Dedifferentiated amniotic fluid mesenchymal stem cell (primary cell): ENCODE results near the gene GNMT.

Experiments used
- DNase-seq: peaks from one replicate; pipeline ENCODE4 v3.0.0-alpha.2; 2016; ENCODE audit errors: extremely low spot score

The GNMT gene

DNA sequence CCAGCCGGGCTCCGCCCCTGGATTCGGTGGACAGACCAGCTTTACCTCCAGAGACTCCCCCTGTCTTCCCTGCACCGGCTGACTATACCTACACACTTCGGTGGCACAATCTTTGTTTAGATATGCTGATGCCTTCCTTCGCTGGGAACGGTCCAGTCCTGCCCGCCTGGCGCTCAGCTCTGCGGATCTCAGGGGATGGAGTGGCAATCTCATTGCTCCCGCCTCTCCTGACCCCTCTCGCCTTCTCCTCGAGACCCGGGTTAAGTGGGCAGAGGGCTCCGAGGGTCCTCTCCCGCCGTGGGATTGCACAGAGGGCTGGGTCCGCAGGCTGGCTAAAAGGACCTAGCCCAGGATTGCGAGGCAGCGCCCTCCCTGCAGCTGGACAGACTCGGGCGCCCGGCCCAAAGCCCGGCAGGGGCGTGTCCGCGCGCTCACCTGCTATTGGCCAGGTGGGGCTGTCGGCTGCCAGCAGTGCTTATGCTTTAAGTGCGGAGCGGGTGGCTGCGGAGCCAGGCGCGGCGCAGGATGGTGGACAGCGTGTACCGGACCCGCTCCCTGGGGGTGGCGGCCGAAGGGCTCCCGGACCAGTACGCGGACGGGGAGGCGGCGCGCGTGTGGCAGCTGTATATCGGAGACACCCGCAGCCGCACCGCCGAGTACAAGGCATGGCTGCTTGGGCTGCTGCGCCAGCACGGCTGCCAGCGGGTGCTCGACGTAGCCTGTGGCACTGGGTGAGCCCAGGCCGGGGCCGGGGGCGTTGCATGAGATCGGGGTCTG is at the start of gene GNMT:
Gene GNMT (plus strand): TSS at position 512 of the 777 bp plus-strand sequence. CDS start 14 bp downstream, at position 526.
- DNase-seq = no peak

DNA sequence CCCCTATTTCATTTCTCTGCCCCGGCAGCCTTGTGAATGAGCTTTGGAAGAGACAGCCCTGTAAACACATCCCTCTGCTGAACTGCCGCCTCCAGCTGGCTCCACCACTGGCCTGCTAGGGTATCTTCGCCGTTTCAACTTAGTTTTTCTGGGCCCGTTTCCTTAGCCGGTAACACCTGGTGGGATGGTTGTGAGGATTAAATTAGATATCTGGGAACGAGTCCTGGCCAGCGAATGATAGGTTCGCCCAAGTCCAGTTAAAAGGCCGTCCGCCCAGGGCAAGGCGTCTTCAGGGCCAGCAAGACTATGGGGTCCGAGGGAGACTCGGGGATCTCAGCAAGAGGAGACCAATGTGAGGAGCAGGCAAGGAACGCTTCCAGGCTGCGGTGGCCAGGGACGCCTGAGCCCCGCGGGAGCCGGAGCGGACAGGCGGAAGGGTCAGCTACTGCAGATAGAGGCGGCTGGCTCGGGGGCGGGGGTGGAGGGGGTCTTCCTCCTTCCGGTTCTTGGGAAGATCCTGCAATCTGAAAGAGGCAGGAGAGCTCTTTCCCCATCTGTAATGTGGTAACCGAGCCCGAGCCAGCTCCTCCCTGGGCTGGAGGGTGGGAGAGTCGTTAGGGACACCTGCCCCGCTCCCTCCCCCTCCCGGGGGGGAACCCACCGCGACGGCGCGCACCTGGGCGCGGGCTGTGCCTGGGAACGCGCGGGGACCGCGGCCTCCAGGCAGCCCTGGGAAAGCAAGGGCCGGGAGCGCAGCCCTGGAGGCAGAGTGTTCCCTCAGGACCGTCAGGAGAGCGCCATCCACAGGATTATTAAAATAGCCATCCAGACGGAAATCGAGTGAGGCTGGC is 49.2 kb upstream of the GNMT start:
- no peak for DNase-seq

DNA sequence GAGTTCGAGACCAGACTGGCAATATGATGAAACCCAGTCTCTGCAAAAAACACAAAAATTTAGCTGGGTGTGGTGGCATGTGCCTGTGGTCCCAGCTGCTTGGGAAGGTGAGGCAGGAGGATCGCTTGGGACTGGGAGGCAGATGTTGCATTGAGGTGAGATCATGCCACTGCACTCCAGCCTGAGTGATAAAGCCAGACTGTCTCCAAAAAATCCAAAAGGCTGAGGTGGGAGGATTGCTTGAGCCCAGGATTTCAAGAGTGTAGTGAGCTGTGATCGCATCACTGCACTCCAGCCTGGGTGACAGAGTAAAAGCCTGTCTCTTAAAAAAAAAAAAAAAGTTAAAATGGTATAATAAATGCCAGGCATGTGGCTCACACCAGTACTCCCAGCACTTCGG is 46.0 kb upstream of the GNMT start:
- DNase-seq = no peak

GRCh38 chr6:42915732-42916131 is 44.8 kb upstream of the GNMT start, which contains the start of gene PTCRA:
PTCRA (plus strand) TSS chr6:42916053; CDS start chr6:42916070, 17 bp downstream.
- DNase-seq = no peak

GRCh38 chr6:42916288-42916687 is 44.3 kb upstream of the GNMT start:
- DNase-seq = no peak

DNA sequence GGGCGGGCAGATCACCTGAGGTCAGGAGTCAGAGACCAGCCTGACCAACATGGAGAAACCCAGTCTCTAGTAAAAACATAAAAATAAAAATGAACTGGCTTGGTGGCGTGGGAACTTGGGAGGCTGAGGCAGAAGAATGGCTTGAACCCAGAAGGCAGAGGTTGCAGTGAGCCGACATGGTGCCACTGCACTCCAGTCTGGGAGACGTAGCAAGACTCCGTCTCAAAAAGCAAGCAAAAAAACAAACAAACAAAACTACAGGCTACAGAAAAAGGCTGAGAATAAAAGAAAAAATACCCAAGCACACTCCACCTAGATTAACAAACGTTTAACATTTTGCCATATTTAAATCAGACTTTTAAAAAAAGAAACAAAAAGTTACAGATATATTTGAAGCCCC is 38.8 kb upstream of the GNMT start:
- DNase-seq = no peak

- no peak for DNase-seq
These were observed 36.9 kb upstream of the GNMT start for GRCh38 chr6:42923666-42924065.

DNA sequence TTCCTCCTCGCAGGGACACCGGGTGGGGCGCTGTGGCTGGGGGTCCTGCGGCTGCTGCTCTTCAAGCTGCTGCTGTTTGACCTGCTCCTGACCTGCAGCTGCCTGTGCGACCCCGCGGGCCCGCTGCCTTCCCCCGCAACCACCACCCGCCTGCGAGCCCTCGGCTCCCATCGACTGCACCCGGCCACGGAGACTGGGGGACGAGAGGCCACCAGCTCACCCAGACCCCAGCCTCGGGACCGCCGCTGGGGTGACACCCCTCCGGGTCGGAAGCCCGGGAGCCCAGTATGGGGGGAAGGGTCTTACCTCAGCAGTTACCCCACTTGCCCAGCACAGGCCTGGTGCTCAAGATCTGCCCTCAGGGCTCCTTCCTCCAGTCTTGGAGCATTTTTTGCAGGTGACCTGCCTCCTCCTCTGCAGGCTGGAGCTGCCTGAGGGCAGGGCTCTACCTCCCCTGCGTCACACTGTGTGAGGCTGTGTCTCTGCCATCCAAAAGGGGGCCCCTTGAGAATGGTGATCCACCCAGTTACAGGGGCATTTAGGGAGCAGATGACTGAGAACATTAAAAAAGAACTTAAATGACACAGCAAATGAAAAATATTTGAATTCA is 35.2 kb upstream of the GNMT start:
- no peak for DNase-seq

DNA sequence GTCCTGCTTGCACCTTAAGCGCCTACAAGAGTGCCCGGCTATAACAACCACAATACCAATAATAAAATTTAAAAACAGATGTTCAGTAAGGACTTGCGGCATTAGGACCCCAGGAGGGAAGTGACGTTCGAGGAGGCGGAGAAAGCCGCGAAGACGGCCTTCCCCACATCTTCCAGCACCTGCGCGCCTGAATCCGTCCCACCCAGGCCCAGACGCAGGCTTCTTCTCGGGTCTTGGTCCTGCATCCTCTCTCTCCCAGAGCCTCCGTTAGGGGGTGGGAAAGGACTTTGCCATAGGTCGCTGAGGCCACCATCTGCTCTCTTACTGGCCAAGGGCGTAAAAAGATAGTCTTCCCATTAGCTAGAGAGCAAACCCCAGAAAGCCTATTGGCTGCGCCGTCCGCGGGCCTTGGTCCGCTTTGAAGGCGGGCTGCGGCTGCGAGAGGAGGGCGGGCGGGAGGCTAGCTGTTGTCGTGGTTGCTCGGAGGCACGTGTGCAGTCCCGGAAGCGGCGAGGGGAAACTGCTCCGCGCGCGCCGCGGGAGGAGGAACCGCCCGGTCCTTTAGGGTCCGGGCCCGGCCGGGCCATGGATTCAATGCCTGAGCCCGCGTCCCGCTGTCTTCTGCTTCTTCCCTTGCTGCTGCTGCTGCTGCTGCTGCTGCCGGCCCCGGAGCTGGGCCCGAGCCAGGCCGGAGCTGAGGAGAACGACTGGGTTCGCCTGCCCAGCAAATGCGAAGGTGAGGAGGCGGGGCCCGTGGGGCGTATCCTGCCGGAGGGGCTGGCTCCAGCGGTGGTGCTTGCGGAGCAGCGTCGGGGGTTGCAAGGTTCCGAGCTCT is 31.4 kb upstream of the GNMT start, which contains the start of gene CNPY3:
Gene CNPY3 (plus strand): TSS at position 495 of the 835 bp plus-strand sequence. CDS start 91 bp downstream, at position 586.
- peak; percentile 92 for DNase-seq

GRCh38 chr6:42929821-42930360 is 30.7 kb upstream of the GNMT start:
- peak; percentile 68 for DNase-seq

DNA sequence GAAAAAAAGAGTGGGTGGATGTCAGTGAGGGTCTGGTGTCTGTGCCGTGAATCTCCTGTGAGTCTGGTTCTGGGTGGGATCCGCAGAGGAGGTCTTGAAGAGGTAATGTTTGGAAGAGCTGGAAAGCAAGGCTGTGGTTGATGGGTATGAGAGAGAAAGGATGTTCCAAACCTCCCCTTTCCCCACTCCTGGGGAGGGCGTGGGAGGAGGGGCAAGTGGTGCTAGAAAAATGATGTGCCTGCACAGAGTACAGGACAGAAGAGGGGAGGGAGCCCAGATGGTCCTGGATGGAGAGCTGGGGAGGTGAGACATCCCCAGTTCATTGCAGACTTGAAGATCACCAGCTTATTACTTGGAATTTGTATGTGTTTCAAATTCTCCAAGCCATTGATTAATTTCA is 28.1 kb upstream of the GNMT start:
- no peak for DNase-seq

DNA sequence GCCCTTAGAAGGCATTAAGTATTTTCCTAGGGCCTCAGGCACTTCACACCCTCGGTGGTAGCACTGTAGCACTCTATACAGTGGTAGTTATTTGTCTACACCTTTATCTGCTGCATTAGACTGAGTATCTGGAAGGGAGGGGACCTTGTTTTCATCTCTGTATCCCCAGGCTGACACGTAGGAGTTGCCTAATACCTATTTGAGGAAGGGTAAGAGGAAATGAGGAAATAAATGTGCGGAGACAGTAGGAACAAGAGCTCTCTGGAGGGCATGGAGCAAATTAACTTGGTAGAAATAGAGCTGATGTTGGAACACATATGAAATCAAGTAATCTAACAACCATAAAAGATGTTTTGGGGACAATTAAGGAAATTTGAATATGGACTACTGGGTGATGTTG is 27.3 kb upstream of the GNMT start:
- DNase-seq = no peak

DNA sequence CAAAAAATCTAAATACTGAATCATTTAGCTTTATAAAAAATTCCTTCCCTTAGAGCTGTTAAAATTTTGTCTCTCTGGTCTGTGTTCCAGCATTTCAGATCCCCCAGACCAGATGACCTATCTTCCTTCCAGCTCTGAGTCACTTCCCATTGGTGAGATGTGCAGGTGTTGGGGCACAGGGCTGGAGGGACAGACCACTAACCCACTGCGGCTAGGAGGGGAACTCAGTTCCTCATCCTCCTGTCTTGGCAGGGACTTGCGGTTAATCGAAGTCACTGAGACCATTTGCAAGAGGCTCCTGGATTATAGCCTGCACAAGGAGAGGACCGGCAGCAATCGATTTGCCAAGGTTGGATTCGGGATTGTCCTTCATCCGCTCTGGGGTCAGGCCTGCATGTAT is 25.2 kb upstream of the GNMT start:
- no peak for DNase-seq

- no peak for DNase-seq
These were observed 24.2 kb upstream of the GNMT start for GRCh38 chr6:42936398-42936797.

- DNase-seq = no peak
These were observed 22.8 kb upstream of the GNMT start for GRCh38 chr6:42937548-42938427.

- DNase-seq = no peak
These were observed 22.1 kb upstream of the GNMT start for GRCh38 chr6:42938428-42938796.

DNA sequence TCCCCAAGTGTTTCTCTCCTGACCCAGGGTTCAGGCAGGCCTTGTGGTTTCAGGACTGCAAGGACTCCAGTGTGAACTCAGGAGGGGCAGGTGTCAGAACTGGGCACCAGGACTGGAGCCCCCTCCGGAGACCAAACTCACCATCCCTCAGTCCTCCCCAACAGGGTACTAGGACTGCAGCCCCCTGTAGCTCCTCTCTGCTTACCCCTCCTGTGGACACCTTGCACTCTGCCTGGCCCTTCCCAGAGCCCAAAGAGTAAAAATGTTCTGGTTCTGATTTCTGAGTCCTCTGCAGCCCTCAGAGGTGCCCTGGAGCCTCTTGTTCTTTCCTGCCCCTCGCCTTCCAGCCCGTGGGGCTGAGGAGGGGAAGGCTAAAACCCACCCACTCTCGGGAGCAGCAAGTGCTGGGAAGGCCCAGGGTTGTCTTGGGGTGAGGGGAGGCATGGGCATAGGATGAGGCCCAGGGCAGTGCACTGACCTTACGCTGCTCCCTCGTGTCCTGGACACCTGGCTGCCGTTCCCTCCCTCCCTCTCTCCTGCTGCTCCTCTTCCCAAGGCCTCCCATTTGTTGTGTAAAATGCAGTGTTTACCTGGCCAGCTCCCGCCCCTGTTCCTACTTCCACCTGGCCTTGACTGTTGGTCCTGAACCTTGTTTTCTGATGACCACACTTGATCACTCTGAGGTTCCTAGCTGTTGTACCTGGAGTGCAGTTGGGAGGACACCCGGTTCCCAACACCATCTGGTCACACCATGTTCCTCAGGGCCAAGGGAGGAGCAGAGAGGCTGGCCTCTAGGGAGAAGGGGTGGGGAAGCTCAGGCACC is 21.4 kb upstream of the GNMT start:
- no peak for DNase-seq

DNA sequence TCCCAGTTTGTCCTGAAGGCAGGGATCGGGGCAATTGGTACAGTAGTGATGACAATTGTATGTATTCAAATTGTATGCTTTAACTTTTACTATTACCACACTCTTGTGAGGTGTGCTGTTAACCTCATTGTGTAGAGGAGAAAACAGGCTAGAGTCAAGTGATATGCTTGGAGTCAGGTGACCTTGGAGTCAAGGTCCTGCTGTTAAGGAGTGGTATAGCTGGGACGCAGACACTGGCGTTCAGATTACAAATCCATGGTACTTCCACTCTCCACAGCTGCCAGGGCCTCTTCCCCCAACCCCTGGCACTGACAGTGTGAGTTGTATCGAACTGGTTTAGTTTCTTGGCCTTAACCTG is 20.8 kb upstream of the GNMT start:
- DNase-seq = no peak

DNA sequence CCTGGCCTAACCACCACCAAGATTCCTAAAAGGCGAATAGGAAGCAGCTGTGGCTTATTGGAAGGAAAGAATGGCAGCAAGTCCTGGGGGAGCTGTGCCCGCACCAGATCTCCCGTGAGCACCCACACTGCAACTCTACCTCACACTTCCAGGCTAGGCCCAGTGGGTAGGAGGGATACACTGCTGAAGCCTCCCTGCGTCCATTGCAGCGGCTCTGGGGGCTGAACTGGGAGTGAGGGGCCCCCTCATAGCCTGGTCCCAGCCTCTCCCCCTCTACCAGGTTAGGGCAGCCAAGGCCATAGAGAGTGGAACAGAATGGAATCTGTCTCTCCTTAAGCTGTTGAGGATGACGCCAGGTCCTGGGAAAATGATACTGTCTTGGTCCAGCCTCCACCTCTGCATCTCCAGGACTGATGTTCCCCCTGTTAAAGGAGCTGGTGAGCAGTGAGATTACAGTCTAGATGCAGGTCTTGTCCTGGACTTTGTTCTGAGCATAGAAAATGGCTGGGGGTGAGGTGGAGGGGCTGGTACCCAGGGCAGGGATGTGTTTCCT is 20.0 kb upstream of the GNMT start:
- DNase-seq = no peak
